HUES48 (cell line): ENCODE data around the gene ARL8A.

ENCODE experiments used
- H3K27ac ChIP-seq: one replicate; pipeline ENCODE4 v1.7.0; 2013; ENCODE audit warnings: low read depth, low read length, inconsistent platforms
- H3K27me3 ChIP-seq: 2 replicates; pipeline ENCODE4 v1.6.1; 2013; ENCODE audit warnings: mild to moderate bottlenecking, low read length; ENCODE audit not compliant: control insufficient read depth, insufficient read depth
- H3K36me3 ChIP-seq: 2 replicates; pipeline ENCODE4 v1.6.1; 2013; ENCODE audit warnings: low read length; ENCODE audit not compliant: control insufficient read depth, insufficient read depth
- H3K4me1 ChIP-seq: 2 replicates; pipeline ENCODE4 v1.6.1; 2013; ENCODE audit warnings: mild to moderate bottlenecking, low read length; ENCODE audit not compliant: control insufficient read depth, insufficient read depth
- H3K4me3 ChIP-seq: 2 replicates; pipeline ENCODE4 v1.5.1; 2013; ENCODE audit warnings: mild to moderate bottlenecking, low read depth, low read length
- H3K9ac ChIP-seq: 2 replicates; pipeline ENCODE4 v1.6.1; 2013; ENCODE audit warnings: mild to moderate bottlenecking, low read depth, low read length, moderate library complexity
- H3K9me3 ChIP-seq: 2 replicates; pipeline ENCODE4 v1.6.1; 2013; ENCODE audit warnings: low read length; ENCODE audit not compliant: control insufficient read depth, insufficient read depth

The ARL8A gene

GRCh38 chr1:202107321-202107761 lies 37.2 kb downstream of the ARL8A start:
- H3K27me3 ChIP-seq: no peaks in the 10 kb centered on the region
- H3K36me3 ChIP-seq: no peaks in the 10 kb centered on the region
- no peak overlapping the region for H3K9ac ChIP-seq
- H3K4me1 ChIP-seq: peaks cover 28% of the 10 kb centered on the region
- H3K27ac ChIP-seq: no peak overlapping the region
- no peak overlapping the region for H3K4me3 ChIP-seq
- H3K9me3 ChIP-seq: no peaks in the 10 kb centered on the region

GRCh38 chr1:202106340-202107254 lies 37.9 kb downstream of the ARL8A start:
- Histone ChIP-seq H3K27ac (peak overlapping the region; percentile 68), H3K4me3 (no peak overlapping the region), H3K9ac (no peak overlapping the region), H3K27me3 (no peaks in the 10 kb centered on the region), H3K4me1 (peaks cover 30% of the 10 kb centered on the region), H3K36me3 (no peaks in the 10 kb centered on the region), H3K9me3 (no peaks in the 10 kb centered on the region)

GRCh38 chr1:202105571-202106339 lies 38.8 kb downstream of the ARL8A start:
- Histone ChIP-seq H3K4me1 (peaks cover 38% of the 10 kb centered on the region), H3K27ac (peak overlapping the region; percentile 68), H3K36me3 (no peaks in the 10 kb centered on the region), H3K4me3 (no peak overlapping the region), H3K9ac (0 out of 2 replicates have a peak overlapping the region, but pooled peaks have one; percentile 3), H3K27me3 (no peaks in the 10 kb centered on the region), H3K9me3 (no peaks in the 10 kb centered on the region)

GRCh38 chr1:202104073-202104472 lies 40.5 kb downstream of the ARL8A start:
- H3K4me3 ChIP-seq: no peak overlapping the region
- no peaks in the 10 kb centered on the region for H3K9me3 ChIP-seq
- no peaks in the 10 kb centered on the region for H3K27me3 ChIP-seq
- peaks cover 38% of the 10 kb centered on the region for H3K4me1 ChIP-seq
- no peak overlapping the region for H3K27ac ChIP-seq
- H3K9ac ChIP-seq: no peak overlapping the region
- no peaks in the 10 kb centered on the region for H3K36me3 ChIP-seq

- no peak overlapping the region for H3K9ac ChIP-seq
- H3K4me3 ChIP-seq: no peak overlapping the region
- no peaks in the 10 kb centered on the region for H3K36me3 ChIP-seq
- peak overlapping the region; percentile 39 for H3K27ac ChIP-seq
- no peaks in the 10 kb centered on the region for H3K27me3 ChIP-seq
- H3K9me3 ChIP-seq: no peaks in the 10 kb centered on the region
- peaks cover 22% of the 10 kb centered on the region for H3K4me1 ChIP-seq
Observed at GRCh38 chr1:202101184-202101583, 43.4 kb downstream of the ARL8A start.

- H3K4me3 ChIP-seq: no peak overlapping the region
- H3K27me3 ChIP-seq: no peaks in the 10 kb centered on the region
- no peaks in the 10 kb centered on the region for H3K4me1 ChIP-seq
- H3K9me3 ChIP-seq: no peaks in the 10 kb centered on the region
- no peak overlapping the region for H3K27ac ChIP-seq
- no peak overlapping the region for H3K9ac ChIP-seq
- no peaks in the 10 kb centered on the region for H3K36me3 ChIP-seq
Observed at GRCh38 chr1:202093858-202094257, 50.7 kb downstream of the ARL8A start.

GRCh38 chr1:202090994-202091393 lies 53.5 kb downstream of the ARL8A start:
- no peaks in the 10 kb centered on the region for H3K9me3 ChIP-seq
- no peak overlapping the region for H3K4me3 ChIP-seq
- no peak overlapping the region for H3K27ac ChIP-seq
- peaks cover 11% of the 10 kb centered on the region for H3K4me1 ChIP-seq
- H3K9ac ChIP-seq: no peak overlapping the region
- H3K27me3 ChIP-seq: no peaks in the 10 kb centered on the region
- no peaks in the 10 kb centered on the region for H3K36me3 ChIP-seq

GRCh38 chr1:202088206-202088605 lies 56.3 kb downstream of the ARL8A start:
- Histone ChIP-seq H3K9me3 (no peaks in the 10 kb centered on the region), H3K36me3 (no peaks in the 10 kb centered on the region), H3K4me1 (peaks cover 28% of the 10 kb centered on the region), H3K27ac (no peak overlapping the region), H3K4me3 (no peak overlapping the region), H3K27me3 (no peaks in the 10 kb centered on the region), H3K9ac (no peak overlapping the region)

GRCh38 chr1:202086579-202087350 lies 57.8 kb downstream of the ARL8A start:
- H3K9ac ChIP-seq: peak overlapping the region; percentile 39; the same call in 1 of the 2 replicates
- no peaks in the 10 kb centered on the region for H3K9me3 ChIP-seq
- no peaks in the 10 kb centered on the region for H3K27me3 ChIP-seq
- H3K27ac ChIP-seq: peak overlapping the region; percentile 94
- H3K36me3 ChIP-seq: no peaks in the 10 kb centered on the region
- peaks cover 32% of the 10 kb centered on the region for H3K4me1 ChIP-seq
- H3K4me3 ChIP-seq: peak overlapping the region; percentile 35

GRCh38 chr1:202085682-202086373 lies 58.7 kb downstream of the ARL8A start:
- peak overlapping the region; percentile 35 for H3K4me3 ChIP-seq
- peak overlapping the region; percentile 39; the same call in 1 of the 2 replicates for H3K9ac ChIP-seq

More at GRCh38 chr1:202085682-202086373, 58.7 kb downstream of the ARL8A start:
- no peaks in the 10 kb centered on the region for H3K27me3 ChIP-seq
- H3K9me3 ChIP-seq: no peaks in the 10 kb centered on the region
- peak overlapping the region; percentile 94 for H3K27ac ChIP-seq
- H3K4me1 ChIP-seq: peaks cover 32% of the 10 kb centered on the region
- no peaks in the 10 kb centered on the region for H3K36me3 ChIP-seq
